OCI-LY3 (cell line): Measurements from ENCODE around the gene KRT3.

Experiments
- H2AFZ ChIP-seq: fragments of 200-600, 300-600 bp; shearing (Covaris generic); 2 replicates; pipeline ENCODE4 v1.6.0; 2014; ENCODE audit warnings: antibody characterized with exemption, low read depth, low read length
- H3K27ac ChIP-seq: fragments of 200-600, 300-600 bp; sonication (generic); 2 replicates; pipeline ENCODE4 v1.5.1; 2014; ENCODE audit warnings: mild to moderate bottlenecking, low read length, moderate library complexity, mixed read lengths
- H3K27me3 ChIP-seq: fragments of 200-600, 300-600 bp; sonication (generic); 2 replicates; pipeline ENCODE4 v1.6.1; 2014; ENCODE audit warnings: low read depth, low read length, mixed read lengths
- H3K36me3 ChIP-seq: fragments of 200-600, 300-600 bp; sonication (generic); replicated peaks from 2 replicates; pipeline ENCODE3; 2014; ENCODE audit warnings: low read depth, low read length, mixed read lengths
- H3K4me1 ChIP-seq: fragments of 300-600, 200-600 bp; sonication (generic); 2 replicates; pipeline ENCODE4 v1.6.1; 2014; ENCODE audit warnings: low read length, mixed read lengths
- H3K4me2 ChIP-seq: fragments of 200-600, 300-600 bp; sonication (generic); 2 replicates; pipeline ENCODE4 v1.6.1; 2014; ENCODE audit warnings: low read length, mixed read lengths
- H3K4me3 ChIP-seq: fragments of 300-600, 200-600 bp; sonication (generic); 2 replicates; pipeline ENCODE4 v1.5.1; 2014; ENCODE audit warnings: antibody characterized with exemption, mild to moderate bottlenecking, low read length, moderate library complexity
- H3K79me2 ChIP-seq: fragments of 300-600, 200-600 bp; shearing (Covaris generic); 2 replicates; pipeline ENCODE4 v1.6.1; 2014; ENCODE audit warnings: mild to moderate bottlenecking, low read length, mixed read lengths
- H3K9ac ChIP-seq: fragments of 300-600, 200-600 bp; shearing (Covaris generic); 2 replicates; pipeline ENCODE4 v1.6.0; 2014; ENCODE audit warnings: mild to moderate bottlenecking, low read length, moderate library complexity
- H3K9me3 ChIP-seq: fragments of 200-600, 300-600 bp; shearing (Covaris generic); 2 replicates; pipeline ENCODE4 v1.6.1; 2014; ENCODE audit warnings: low read length, mixed read lengths; ENCODE audit not compliant: insufficient read depth
- H4K20me1 ChIP-seq: fragments of 200-600, 300-600 bp; sonication (generic); 2 replicates; pipeline ENCODE4 v1.6.1; 2016; ENCODE audit warnings: low read length, mixed read lengths; ENCODE audit not compliant: insufficient read depth
- EZH2phosphoT487 ChIP-seq: fragments of 200-600 bp; shearing (Covaris generic); IDR thresholded peaks from 2 replicates; pipeline ENCODE4 v1.6.1; 2018; ENCODE audit warnings: antibody characterized with exemption, mixed run types, low read depth
- TF ChIP-seq, protein P1 (sequence below): fragments of 200-600, 300-600 bp; sonication (generic); IDR thresholded peaks from 2 replicates; pipeline ENCODE4 v1.5.1; 2014; ENCODE audit warnings: antibody characterized with exemption, low read length, low read depth

Gene KRT3

DNA sequence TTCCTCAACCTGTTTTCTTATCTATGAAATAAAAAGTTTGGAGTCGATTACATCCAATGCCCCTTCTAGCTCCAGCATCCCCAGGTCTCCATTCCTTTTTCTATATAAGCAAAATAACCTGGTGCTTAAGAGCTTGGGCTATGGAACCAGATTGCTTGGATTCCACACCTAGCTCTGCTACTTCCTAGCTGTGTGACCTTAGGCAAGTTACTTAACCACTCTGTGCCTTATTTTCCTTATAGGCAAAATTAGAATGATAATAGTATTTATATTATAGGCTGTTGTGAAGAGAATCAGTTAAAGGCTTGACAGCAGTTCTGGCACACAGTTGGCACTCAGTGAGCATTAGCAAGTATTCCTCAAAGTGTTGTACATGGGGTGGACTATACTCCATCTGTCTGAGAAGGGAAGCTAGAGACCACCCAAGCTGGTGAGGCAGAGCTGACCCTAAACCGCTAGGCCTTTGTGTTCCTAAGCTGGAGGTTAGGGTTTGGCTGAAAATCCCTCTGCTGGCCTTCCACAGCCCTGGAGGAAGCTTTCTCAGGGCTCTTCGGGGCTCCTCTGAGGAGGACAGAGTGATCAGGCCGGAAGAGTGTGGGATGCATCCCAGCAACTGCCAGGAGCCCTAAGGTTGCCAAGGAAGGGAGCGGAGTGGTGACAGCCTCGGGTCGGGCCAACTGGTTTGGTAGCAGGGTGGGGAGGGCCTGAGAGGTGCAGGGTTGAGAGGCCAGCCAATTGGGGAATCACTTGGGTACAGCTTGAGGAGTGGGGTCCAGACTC, 24.0 kb upstream of the KRT3 start:
- no peaks in the 10 kb centered on the region for H3K9me3 ChIP-seq

DNA sequence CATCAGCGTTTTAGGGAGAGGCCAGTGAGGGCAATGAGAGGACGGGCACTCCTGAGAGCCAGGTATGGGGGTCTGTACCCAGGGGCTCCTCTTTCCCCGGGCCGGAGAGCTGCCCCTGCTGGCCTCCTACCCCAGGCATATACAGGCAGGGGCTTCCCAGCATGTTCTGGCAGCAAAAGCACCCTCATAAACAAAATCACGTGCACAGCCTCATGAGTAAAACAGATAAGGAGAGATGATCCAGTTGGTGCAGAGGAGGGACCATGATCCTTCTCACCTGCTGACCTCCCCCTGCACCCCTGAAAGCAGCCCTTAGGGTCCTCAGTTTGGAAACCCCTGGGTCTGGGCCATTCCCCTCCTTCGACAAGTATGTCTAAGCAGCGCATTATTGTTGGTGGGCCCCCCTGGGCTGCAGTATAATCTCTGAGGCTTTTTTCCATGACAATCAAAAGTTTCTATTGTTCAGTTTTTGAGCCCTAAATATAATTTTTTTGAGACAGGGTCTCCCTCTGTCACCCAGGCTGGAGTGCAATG, 23.0 kb upstream of the KRT3 start:
- H3K79me2 ChIP-seq = no peaks in the 10 kb centered on the region
- no peak overlapping the region for H3K4me2 ChIP-seq
- TF ChIP-seq, protein P1, sequence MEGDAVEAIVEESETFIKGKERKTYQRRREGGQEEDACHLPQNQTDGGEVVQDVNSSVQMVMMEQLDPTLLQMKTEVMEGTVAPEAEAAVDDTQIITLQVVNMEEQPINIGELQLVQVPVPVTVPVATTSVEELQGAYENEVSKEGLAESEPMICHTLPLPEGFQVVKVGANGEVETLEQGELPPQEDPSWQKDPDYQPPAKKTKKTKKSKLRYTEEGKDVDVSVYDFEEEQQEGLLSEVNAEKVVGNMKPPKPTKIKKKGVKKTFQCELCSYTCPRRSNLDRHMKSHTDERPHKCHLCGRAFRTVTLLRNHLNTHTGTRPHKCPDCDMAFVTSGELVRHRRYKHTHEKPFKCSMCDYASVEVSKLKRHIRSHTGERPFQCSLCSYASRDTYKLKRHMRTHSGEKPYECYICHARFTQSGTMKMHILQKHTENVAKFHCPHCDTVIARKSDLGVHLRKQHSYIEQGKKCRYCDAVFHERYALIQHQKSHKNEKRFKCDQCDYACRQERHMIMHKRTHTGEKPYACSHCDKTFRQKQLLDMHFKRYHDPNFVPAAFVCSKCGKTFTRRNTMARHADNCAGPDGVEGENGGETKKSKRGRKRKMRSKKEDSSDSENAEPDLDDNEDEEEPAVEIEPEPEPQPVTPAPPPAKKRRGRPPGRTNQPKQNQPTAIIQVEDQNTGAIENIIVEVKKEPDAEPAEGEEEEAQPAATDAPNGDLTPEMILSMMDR = no peak
- no peak for TF ChIP-seq EZH2phosphoT487
- H3K36me3 ChIP-seq = no peaks in the 10 kb centered on the region
- H3K4me3 ChIP-seq = no peak overlapping the region
- peaks cover 37% of the 10 kb centered on the region for H3K27me3 ChIP-seq
- H2AFZ ChIP-seq = no peak overlapping the region
- no peak overlapping the region for H3K27ac ChIP-seq
- no peaks in the 10 kb centered on the region for H4K20me1 ChIP-seq
- H3K4me1 ChIP-seq = no peaks in the 10 kb centered on the region
- no peak overlapping the region for H3K9ac ChIP-seq
- no peaks in the 10 kb centered on the region for H3K9me3 ChIP-seq

More for the DNA sequence above, 24.0 kb upstream of the KRT3 start:
- Histone ChIP-seq H2AFZ (no peak overlapping the region), H3K4me3 (no peak overlapping the region), H4K20me1 (no peaks in the 10 kb centered on the region), H3K27ac (no peak overlapping the region), H3K79me2 (no peaks in the 10 kb centered on the region), H3K27me3 (peaks cover 35% of the 10 kb centered on the region), H3K36me3 (no peaks in the 10 kb centered on the region), H3K4me1 (no peaks in the 10 kb centered on the region), H3K4me2 (no peak overlapping the region), H3K9ac (no peak overlapping the region)
- TF ChIP-seq, protein P1 = no peak
- TF ChIP-seq EZH2phosphoT487 = no peak

DNA sequence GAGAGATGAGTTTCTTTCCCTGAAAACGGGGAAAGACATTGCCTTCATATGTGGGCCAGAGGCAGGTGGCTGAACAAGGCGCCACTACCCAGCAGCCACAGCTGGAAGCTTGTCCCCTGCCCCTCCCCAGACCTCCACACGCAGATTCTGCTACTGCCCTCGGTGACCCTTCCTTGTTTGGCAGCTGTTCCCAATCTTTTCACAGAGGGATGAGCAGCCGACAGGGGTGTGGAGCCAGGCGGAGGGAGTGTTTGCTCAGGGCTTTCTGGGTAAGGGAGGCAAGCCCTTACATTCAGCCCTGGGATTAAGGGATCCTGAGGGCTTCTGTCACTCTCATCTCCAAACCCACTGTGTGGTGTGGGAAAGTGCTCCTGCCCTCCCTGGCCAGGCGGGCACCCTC, 22.5 kb upstream of the KRT3 start:
- H3K9ac ChIP-seq = no peak overlapping the region
- H3K27ac ChIP-seq = no peak overlapping the region
- no peaks in the 10 kb centered on the region for H3K79me2 ChIP-seq
- H3K4me1 ChIP-seq = no peaks in the 10 kb centered on the region
- peaks cover 37% of the 10 kb centered on the region for H3K27me3 ChIP-seq
- H2AFZ ChIP-seq = no peak overlapping the region
- no peaks in the 10 kb centered on the region for H3K36me3 ChIP-seq
- no peak overlapping the region for H3K4me2 ChIP-seq
- no peaks in the 10 kb centered on the region for H3K9me3 ChIP-seq
- no peaks in the 10 kb centered on the region for H4K20me1 ChIP-seq
- TF ChIP-seq, protein P1 = no peak
- TF ChIP-seq EZH2phosphoT487 = no peak
- H3K4me3 ChIP-seq = no peak overlapping the region

DNA sequence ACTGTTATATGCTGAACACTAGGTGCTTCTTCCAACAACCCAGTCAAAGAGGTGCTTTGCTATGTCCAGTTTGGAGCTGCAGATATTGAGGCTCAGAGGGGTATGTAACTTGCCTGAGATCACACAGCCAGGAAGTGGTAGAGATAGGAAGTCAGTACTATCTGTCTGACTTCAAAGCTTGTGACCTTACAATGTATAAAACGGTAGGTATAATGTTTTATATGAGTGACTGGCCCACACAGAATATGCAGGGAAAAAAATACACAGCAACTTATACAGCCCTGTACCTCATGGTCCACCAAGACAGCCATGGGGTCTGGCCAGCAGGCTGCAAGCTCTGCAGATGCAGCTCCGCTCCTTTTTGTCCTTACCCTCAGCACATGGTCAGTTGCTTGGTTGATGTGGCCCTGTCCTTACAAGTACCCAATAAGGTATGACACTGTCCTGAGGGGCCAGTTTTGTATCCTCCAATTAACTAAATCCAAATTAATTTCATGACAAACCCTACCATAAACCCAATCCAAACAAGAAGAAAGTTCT, 21.9 kb upstream of the KRT3 start:
- Histone ChIP-seq H3K9ac (no peak overlapping the region), H3K4me2 (no peak overlapping the region), H3K4me3 (no peak overlapping the region), H2AFZ (no peak overlapping the region), H3K79me2 (no peaks in the 10 kb centered on the region), H3K27ac (no peak overlapping the region), H4K20me1 (no peaks in the 10 kb centered on the region), H3K36me3 (no peaks in the 10 kb centered on the region), H3K4me1 (no peaks in the 10 kb centered on the region), H3K27me3 (peaks cover 37% of the 10 kb centered on the region), H3K9me3 (no peaks in the 10 kb centered on the region)
- no peak for TF ChIP-seq EZH2phosphoT487
- TF ChIP-seq, protein P1 = no peak
